Gastroesophageal sphincter (tissue), 3 donors: ENCODE measurements around the gene TEKTIP1.

ENCODE experiments used
- POLR2A ChIP-seq, 2 donors: fragments of 450-650 bp; IDR thresholded peaks; one replicate each; pipeline ENCODE4 v1.6.1; 2017; ENCODE audit warnings: antibody characterized with exemption in 2 of 2, mild to moderate bottlenecking in 2 of 2, moderate library complexity in 1 of 2
- POLR2AphosphoS5 ChIP-seq: sonication (generic); formaldehyde crosslinking; IDR thresholded peaks from one replicate; pipeline ENCODE4 v1.6.1; 2017; ENCODE audit warnings: antibody characterized with exemption
- TF ChIP-seq, protein P1 (sequence below), 4 experiments: fragments of 200-600 bp in 2 of 4; fragments of 450-650 bp in 2 of 4; sonication (generic) in 1 of 4; IDR thresholded peaks; one replicate each; pipeline ENCODE4 v1.5.1; 2017 to 2019; ENCODE audit warnings: antibody characterized with exemption in 4 of 4, mild to moderate bottlenecking in 2 of 4, moderate library complexity in 2 of 4

DNA sequence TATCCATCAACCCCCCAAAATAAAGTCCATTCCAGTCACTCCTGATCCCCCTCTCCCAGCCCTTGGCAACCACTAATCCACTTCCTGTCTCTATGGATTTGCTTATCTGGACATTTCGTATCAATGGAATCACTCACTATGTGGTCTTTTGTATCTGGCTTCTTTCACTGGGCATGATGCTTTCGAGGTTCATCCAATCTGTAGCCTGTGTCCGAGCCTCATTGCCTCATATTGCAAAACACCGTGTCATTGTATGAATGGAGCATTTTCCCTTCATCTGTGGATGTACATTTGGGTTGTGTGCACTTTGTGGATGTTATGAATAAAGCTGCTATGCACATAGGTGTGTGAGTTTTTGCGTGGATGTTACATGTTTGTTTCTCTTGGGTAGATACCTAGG, 34.2 kb upstream of the TEKTIP1 start:
- no peak for TF ChIP-seq POLR2A (IDR thresholded peaks at IDR 0.05)
- TF ChIP-seq, protein P1, sequence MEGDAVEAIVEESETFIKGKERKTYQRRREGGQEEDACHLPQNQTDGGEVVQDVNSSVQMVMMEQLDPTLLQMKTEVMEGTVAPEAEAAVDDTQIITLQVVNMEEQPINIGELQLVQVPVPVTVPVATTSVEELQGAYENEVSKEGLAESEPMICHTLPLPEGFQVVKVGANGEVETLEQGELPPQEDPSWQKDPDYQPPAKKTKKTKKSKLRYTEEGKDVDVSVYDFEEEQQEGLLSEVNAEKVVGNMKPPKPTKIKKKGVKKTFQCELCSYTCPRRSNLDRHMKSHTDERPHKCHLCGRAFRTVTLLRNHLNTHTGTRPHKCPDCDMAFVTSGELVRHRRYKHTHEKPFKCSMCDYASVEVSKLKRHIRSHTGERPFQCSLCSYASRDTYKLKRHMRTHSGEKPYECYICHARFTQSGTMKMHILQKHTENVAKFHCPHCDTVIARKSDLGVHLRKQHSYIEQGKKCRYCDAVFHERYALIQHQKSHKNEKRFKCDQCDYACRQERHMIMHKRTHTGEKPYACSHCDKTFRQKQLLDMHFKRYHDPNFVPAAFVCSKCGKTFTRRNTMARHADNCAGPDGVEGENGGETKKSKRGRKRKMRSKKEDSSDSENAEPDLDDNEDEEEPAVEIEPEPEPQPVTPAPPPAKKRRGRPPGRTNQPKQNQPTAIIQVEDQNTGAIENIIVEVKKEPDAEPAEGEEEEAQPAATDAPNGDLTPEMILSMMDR (IDR thresholded peaks at IDR 0.05): no peak
- no peak for TF ChIP-seq POLR2AphosphoS5
